ENCODE measurements around the gene PALMD.

GRCh38 chr1:99647490-99647889 lies 1.6 kb downstream of the PALMD start:
- no peak for TF ChIP-seq EZH2 (IDR thresholded peaks at IDR 0.05; ENCODE audit: borderline replicate concordance, low read length)
- TF ChIP-seq CTCF (conservative IDR thresholded peaks at IDR 0.05 in 1 of 2, IDR thresholded peaks at IDR 0.05 in 1 of 2; ENCODE audit: extremely low read depth in 1 of 2, insufficient read depth in 1 of 2, low read depth in 1 of 2, low read length in 2 of 2): no peak

Data from mammary epithelial cell (primary cell).